Kidney epithelial cell (primary cell): Measurements from ENCODE around the gene KRT36. TPM values are rescaled to one million over a fixed set of nuclear protein-coding genes. Genes with fewer than 3 reads are reported as not detected.

Experiments
- DNase-seq: peaks from one replicate; pipeline ENCODE4 v3.0.0-alpha.2; 2010; ENCODE audit warnings: low read depth
- H3K27me3 ChIP-seq: 2 replicates; pipeline ENCODE4 v1.6.0; 2011; ENCODE audit warnings: low read length; ENCODE audit not compliant: control insufficient read depth, insufficient read depth
- H3K36me3 ChIP-seq: 2 replicates; pipeline ENCODE4 v1.5.1; 2011; ENCODE audit warnings: low read length; ENCODE audit not compliant: control insufficient read depth, insufficient read depth
- H3K4me3 ChIP-seq: 2 replicates; pipeline ENCODE4 v1.5.1; 2011; ENCODE audit warnings: low read depth, mild to moderate bottlenecking, control low read depth, low read length
- CTCF ChIP-seq: IDR thresholded peaks from 2 replicates; pipeline ENCODE4 v1.5.1; 2011; ENCODE audit warnings: mild to moderate bottlenecking, moderate library complexity, low read length, control low read depth, inconsistent platforms; ENCODE audit not compliant: insufficient read depth, poor library complexity, severe bottlenecking
- total RNA-seq: library from RNA; depleted of rRNA; stranded (reverse); fragments of >200 nt; gene quantifications from 2 replicates; pipeline ENCODE4 v1.2.3, GENCODE V29; 2015

KRT36 gene
- total RNA-seq, 1 donor from 2014 or later = not detected

GRCh38 chr17:41475421-41475820 lies 14.3 kb downstream of the KRT36 start:
- H3K36me3 ChIP-seq = no peaks in the 10 kb centered on the region
- TF ChIP-seq CTCF = no peak
- no peak for DNase-seq
- H3K27me3 ChIP-seq = no peaks in the 10 kb centered on the region
- no peak overlapping the region for H3K4me3 ChIP-seq

DNA sequence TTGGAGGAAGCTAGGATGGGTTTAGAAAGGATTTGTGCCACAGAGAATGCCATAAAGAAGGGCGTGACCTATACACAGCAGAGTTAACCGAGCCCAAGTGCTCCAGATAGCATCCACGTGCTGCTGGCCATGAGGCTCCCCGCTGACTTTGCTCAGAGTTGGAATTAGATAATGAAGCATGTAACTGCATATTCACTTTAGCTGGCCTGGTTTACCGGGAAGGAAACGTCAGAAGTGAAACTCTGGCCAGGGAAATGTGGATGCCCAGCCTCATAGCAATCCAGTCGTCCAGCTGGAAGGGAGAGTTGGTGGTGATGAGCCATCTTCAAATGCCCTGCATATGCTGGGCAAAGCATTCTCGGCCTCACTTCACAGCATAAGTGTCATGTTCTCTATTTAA lies 14.8 kb downstream of the KRT36 start:
- Histone ChIP-seq H3K36me3 (no peaks in the 10 kb centered on the region), H3K4me3 (no peak overlapping the region), H3K27me3 (no peaks in the 10 kb centered on the region)
- no peak for DNase-seq
- TF ChIP-seq CTCF = no peak

DNA sequence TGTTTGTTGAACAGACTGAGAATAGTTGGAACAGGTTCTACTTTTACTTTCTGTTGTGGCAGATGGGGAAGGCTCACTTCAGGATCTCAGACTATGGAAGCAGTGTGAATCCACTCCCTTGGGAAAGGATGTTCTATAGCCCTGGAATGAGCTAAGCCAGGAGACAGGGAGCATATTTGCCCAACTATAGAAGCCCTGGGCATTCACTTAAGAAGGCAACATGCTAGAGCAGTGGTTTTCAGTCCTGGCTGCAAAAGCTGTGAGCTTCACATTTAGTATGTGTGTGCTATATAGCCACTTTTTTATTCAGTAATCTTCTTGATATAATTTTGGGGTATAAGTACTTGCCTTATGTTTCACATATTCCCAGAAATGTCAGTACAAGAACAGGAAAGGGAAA lies 21.4 kb downstream of the KRT36 start:
- Histone ChIP-seq H3K36me3 (no peaks in the 10 kb centered on the region), H3K27me3 (no peaks in the 10 kb centered on the region), H3K4me3 (no peak overlapping the region)
- no peak for TF ChIP-seq CTCF
- no peak for DNase-seq

- no peak overlapping the region for H3K4me3 ChIP-seq
- no peaks in the 10 kb centered on the region for H3K36me3 ChIP-seq
- no peak for TF ChIP-seq CTCF
- H3K27me3 ChIP-seq = no peaks in the 10 kb centered on the region
- no peak for DNase-seq
Observed at GRCh38 chr17:41467561-41467960, 22.1 kb downstream of the KRT36 start.

GRCh38 chr17:41466988-41467387 lies 22.7 kb downstream of the KRT36 start, which contains the start of gene KRT32:
TSS of gene KRT32 (minus strand) at chr17:41467386. CDS start at chr17:41467325, 61 bp downstream.
- H3K4me3 ChIP-seq = no peak within 1 kb of the TSS
- H3K27me3 ChIP-seq = no peaks in the 10 kb centered on the region
- H3K36me3 ChIP-seq = no peaks in the 10 kb centered on the region
- no peak for DNase-seq
- TF ChIP-seq CTCF = no peak

- Histone ChIP-seq H3K4me3 (no peak overlapping the region), H3K36me3 (no peaks in the 10 kb centered on the region), H3K27me3 (no peaks in the 10 kb centered on the region)
- peak; percentile 81 for DNase-seq
- TF ChIP-seq CTCF = no peak
Observed at GRCh38 chr17:41464682-41465081, 25.0 kb downstream of the KRT36 start.
